GM12873 (cell line): ENCODE data around the gene FADD.

Experiments
- CTCF ChIP-seq: IDR thresholded peaks from 2 replicates; pipeline ENCODE4 v1.5.1; 2012; ENCODE audit warnings: low read depth, mild to moderate bottlenecking, moderate library complexity, low read length, control low read depth; ENCODE audit not compliant: insufficient read depth; ENCODE audit errors: missing control alignments

Gene FADD

GRCh38 chr11:70202920-70203750, at the start of gene FADD:
Gene FADD (plus strand): TSS chr11:70203296. CDS start chr11:70203460, 164 bp downstream.
- no peak for TF ChIP-seq CTCF

GRCh38 chr11:70155386-70155785, 47.7 kb upstream of the FADD start:
- no peak for TF ChIP-seq CTCF

GRCh38 chr11:70156291-70157037, 46.6 kb upstream of the FADD start:
- no peak for TF ChIP-seq CTCF

- peak; percentile 48 for TF ChIP-seq CTCF
These were observed 44.9 kb upstream of the FADD start for GRCh38 chr11:70158201-70158600.

GRCh38 chr11:70158757-70159389, 44.2 kb upstream of the FADD start:
- no peak for TF ChIP-seq CTCF

- no peak for TF ChIP-seq CTCF
These were observed 43.2 kb upstream of the FADD start for GRCh38 chr11:70159627-70160570.
